IPS-NIHi11 (cell line): Measurements from ENCODE around the gene ITIH3.

ENCODE experiments used
- DNase-seq: peaks from one replicate; pipeline ENCODE4 v3.0.0; 2012; ENCODE audit warnings: mixed read lengths, low spot score

ITIH3 gene

GRCh38 chr3:52844290-52844975 is 49.8 kb downstream of the ITIH3 start:
- DNase-seq = no peak

GRCh38 chr3:52845157-52845556 is 50.6 kb downstream of the ITIH3 start:
- no peak for DNase-seq

DNA sequence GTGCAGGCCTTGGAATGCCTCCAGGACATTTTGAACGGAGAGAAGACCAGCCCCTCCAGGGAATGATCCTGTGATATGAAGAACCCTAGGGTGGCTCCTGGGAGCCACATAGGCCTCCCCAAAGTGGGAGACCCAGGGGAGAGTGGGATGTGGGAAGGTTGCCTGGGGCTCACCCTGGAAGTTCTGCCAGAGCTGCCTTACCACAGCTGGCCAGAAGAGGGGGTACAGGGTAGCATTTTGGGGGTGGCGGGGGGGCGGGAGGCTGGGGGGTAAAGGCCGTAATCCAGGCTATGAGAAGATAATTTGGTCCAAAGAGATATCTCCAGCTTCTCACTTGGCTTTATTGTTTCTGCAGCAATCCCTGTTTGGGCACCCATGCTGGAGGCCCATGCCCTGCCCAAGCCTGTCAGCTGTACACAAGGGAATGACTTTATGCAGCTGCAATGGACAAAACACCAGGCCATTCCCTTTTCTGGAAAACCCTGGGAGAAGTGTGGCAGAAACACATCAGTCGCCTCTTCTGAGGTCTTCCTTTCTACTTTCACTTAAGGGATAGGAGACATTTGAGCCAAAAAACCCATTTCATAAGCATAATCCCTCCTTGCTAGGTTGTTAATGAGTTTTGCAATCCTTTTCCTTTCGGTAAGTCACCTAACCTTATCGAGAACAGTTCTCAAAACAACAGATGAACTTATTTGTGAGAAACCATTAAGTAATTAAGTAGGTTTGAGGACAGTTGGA is 51.3 kb downstream of the ITIH3 start:
- peak; percentile 57 for DNase-seq

DNA sequence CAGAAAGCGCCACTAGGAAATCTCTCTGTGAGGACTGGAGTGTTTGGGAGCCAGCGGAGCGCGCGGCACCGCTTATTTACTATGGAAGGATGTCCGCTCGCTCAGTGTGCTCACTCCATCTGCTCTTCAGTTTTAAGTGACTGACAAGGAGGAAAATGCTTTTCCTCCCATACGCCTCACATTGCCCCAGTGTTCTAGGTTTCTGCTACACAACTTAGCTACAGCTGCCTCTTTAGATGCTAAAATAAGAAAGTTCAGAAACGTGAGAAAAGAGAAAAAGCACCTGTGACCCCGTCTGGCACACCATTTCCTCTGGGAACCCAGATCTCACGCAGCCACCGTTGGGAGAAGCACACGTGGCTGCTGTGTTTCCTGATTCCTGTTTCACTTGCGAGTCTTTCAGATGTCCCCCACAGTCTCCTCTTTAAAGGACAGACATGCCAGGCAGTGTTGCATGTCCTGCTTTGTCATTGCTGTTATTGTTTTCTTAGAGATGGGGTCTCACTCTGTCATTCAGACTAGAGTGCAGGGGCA is 51.9 kb downstream of the ITIH3 start:
- DNase-seq = no peak

DNA sequence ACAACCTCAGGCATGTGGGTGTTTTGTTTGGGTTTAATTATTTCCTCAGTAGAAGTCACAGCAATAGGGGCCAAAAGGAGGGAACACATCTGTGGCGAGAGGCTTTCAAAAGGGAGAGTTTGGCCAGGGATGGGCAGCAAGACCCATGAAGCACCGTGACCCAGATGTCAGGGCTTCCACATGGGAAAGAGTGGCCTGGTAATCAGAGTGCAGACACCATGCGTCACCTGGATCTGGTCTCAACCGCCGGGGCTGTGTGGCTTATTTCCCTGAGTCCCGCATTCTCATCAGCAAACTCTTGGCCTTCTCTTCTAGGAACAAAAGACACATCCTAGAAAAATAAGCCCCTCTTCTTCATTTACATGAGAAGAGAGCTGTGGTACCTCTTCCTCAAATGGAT is 52.6 kb downstream of the ITIH3 start:
- DNase-seq = no peak

DNA sequence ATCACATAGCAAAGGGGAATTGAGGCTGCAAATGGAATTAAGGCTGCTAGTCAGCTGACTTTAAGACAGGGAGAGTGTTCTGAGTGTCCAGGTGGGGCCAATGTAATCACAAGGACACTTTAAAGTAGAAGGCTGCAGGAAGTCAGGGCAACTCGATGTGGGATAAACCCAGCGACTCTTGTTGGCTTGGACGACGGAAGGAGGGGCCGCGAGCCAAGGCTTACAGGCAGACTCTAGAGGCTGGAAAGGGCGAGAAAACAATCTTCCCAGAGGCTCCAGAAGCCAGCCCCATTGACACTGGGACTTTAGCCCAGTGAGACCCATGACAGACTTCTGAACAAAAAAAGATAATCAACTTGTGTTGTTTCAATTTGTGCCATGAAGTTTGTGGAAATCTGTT is 53.1 kb downstream of the ITIH3 start:
- DNase-seq = no peak

- no peak for DNase-seq
These were observed 54.0 kb downstream of the ITIH3 start for GRCh38 chr3:52848617-52849016.

DNA sequence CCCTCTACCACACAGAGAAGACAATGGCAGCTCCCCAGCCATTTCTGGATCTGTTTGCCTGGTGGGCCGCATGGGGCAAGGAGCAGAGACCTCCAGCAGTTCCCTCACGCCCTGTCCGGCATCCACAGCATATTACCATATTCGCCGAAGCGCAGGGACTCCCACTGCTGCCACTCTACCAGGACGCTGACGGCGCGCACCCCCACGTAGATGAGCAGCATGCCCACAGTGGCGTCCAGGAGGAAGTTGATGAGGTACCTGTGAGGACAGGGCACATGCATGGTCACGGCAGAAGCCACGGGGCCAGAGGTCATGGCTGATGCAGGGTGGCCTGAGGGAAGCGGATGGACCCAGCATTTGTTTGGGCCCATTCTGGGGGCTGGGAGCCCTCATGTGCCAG is 55.1 kb downstream of the ITIH3 start:
- DNase-seq = no peak

DNA sequence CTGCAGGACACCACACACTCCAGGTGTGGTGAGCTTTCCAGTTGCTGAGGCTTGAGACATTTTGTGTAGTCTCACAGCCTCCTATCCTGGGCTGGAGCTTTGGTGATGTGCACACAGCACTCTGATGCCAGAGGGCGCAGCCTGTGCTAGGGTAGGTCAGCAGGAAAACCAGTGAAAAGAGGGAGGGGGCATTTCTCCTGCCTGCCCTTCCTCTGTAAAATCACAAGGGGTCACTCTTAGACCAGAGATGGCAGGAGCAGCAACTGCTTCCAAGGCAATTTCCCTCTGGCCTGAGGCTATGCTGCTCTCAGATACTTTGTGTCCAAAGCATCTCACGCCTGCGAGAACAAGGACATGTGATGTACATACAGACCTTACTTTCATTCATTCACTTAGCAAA is 56.8 kb downstream of the ITIH3 start:
- peak; percentile 82 for DNase-seq

- no peak for DNase-seq
These were observed 57.8 kb downstream of the ITIH3 start for GRCh38 chr3:52852419-52852818.

GRCh38 chr3:52854013-52854412 is 59.4 kb downstream of the ITIH3 start:
- peak; percentile 71 for DNase-seq

- no peak for DNase-seq
These were observed 62.1 kb downstream of the ITIH3 start for GRCh38 chr3:52856666-52857065.

- DNase-seq = no peak
These were observed 62.5 kb downstream of the ITIH3 start for GRCh38 chr3:52857133-52857532.

- no peak for DNase-seq
These were observed 63.3 kb downstream of the ITIH3 start for GRCh38 chr3:52857864-52858263.
